AG04449 (cell line): ENCODE results near the gene ZDHHC20.

ENCODE experiments used
- CTCF ChIA-PET: fragments of 350-600 bp; formaldehyde crosslinking; extraction: SDS; loops from one replicate; lab custom pipeline; 2021; ENCODE audit warnings: antibody characterized with exemption; lab: Yijun Ruan, JAX
- POLR2A ChIA-PET: fragments of 400-600, 350-600 bp; formaldehyde crosslinking; extraction: SDS; loops from one replicate; lab custom pipeline; 2020; ENCODE audit warnings: antibody characterized with exemption, inconsistent platforms; lab: Yijun Ruan, JAX
- DNase-seq: peaks from one replicate; pipeline ENCODE4 v3.0.0-alpha.2; 2010; ENCODE audit warnings: low read depth, low spot score
- H3K4me3 ChIP-seq: 2 replicates; pipeline ENCODE4 v1.5.1; 2011; ENCODE audit warnings: low read depth, mild to moderate bottlenecking, control low read depth, low read length
- CTCF ChIP-seq: IDR thresholded peaks from one replicate; pipeline ENCODE4 v1.5.1; 2011; ENCODE audit warnings: mild to moderate bottlenecking, moderate library complexity, low read length, control low read depth, inconsistent platforms; ENCODE audit not compliant: insufficient read depth; ENCODE audit errors: missing control alignments

ZDHHC20 gene

DNA sequence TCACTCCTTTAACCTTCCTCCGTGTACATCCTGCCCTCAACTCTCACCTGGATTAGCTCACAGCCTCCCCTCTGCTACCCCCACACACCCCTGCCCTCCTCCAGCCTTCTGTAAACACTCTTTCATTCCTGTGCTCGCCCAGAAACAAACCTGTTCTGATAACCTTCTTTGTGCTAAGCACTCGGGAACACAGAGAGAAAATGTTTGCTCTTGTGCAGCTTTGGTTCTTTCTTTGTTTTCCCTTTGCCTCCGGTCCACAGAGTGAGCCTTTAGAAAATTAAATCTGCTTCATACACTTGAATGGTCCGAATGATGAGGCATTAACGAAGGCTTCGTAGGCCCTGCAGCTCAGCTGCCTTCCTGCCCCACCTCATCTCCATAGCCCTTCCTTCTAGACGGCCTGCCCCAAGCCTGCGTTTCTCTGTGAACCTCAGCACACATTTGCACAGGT, 6.6 kb upstream of the ZDHHC20 start:
- H3K4me3 ChIP-seq = no peak overlapping the region
- CTCF ChIA-PET = interaction anchor here (13.5 kb wide), 1 partner anchor 11 kb away, joined by 143 read pairs; no protein-coding TSS in a partner anchor
- no peak for DNase-seq
- POLR2A ChIA-PET = no interaction called here
- TF ChIP-seq CTCF = no peak

DNA sequence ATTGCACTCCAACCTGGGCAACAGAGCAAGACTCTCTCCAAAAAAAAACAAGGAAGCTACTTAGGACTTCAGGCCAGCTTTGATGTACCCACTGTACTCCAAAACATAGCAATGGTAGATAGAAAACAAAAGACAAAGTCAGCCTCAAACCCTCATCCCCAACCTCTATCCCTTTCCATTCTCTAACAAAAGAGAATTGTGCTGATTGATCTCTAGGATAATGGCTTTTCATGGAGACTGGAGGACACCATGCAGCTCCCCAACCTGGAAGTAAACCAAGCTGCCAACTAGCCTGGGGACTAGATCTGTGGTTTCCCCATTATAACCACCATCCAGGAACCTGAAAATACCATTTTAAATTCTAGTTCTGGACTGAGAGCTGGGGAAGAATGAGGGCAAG, 4.3 kb upstream of the ZDHHC20 start:
- ChIA-PET POLR2A (no interaction called here), CTCF (interaction anchor here (1.2 to 13.5 kb wide), 2 partner anchors 14 to 164 kb away, joined by 3 to 143 read pairs; no protein-coding TSS in a partner anchor)

DNA sequence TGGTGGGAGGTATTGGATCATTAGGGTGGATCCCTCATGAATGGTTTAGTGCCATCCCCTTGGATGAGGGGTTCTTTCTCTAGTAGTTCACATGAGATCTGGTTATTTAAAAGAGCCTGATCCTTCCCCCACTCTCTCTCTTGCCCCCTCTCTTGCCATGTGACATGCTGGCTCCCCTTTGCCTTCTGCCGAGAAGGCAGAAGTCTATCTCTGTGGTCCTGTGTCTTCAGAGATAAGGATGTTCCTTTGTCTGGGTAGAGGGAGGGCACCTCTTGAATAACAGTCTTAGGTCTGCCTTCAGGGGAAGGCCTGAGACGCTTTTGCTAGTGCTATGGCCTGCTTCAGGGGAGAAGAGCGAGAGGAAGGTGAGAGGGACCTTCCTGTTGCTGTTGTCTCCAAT, 2.0 kb upstream of the ZDHHC20 start:
- no peak for TF ChIP-seq CTCF
- H3K4me3 ChIP-seq = no peak overlapping the region
- ChIA-PET POLR2A (no interaction called here), CTCF (interaction anchor here (13.5 kb wide), 1 partner anchor 16 kb away, joined by 143 read pairs; no protein-coding TSS in a partner anchor)
- DNase-seq = no peak

More for the DNA sequence above, 4.3 kb upstream of the ZDHHC20 start:
- no peak for DNase-seq
- no peak overlapping the region for H3K4me3 ChIP-seq
- TF ChIP-seq CTCF = no peak

- H3K4me3 ChIP-seq = peak overlapping the region; percentile 91
- TF ChIP-seq CTCF = no peak
- POLR2A ChIA-PET = interaction anchor here (1.1 to 1.5 kb wide), 3 partner anchors 23 to 145 kb away, joined by 3 to 7 read pairs (median 3); partner anchors contain the start of gene MICU2
- CTCF ChIA-PET = interaction anchor here (3.6 to 13.5 kb wide), 2 partner anchors 19 to 161 kb away, joined by 15 to 143 read pairs; no protein-coding TSS in a partner anchor
- DNase-seq = no peak
These were observed 671 bp downstream of the ZDHHC20 start for GRCh38 chr13:21458451-21458812.

DNA sequence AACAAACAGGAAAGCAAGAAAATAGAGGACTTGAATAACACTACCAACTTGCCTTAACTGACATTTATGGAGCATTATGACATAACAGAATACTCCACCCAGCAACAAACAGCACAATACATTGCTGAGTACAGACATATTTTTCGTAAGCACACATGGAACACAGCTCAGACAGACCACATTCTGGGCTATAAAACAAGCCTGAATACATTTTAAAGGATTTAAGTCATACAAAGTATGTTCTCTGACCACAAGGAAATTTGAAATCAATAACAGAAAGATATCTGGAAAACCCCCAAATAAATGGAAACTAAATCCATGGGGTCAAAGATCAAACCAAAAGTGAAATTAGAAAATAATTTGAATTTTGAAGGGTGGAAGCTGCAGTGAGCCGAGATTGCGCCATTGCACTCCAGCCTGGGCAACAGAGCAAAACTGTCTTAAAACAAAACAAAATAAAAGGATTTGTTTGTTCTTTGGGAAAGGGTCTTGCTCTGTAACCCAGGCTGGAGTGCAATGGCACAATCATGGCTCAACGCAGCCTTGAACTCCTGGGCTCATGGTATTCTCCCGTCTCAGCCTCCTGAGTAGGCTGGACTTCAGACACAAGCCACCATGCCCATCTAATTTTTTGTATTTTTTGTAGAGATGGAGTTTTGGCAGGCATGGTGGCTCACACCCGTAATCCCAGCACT, 5.6 kb downstream of the ZDHHC20 start:
- no peak for TF ChIP-seq CTCF
- DNase-seq = no peak
- ChIA-PET POLR2A (no interaction called here), CTCF (no interaction called here)
- no peak overlapping the region for H3K4me3 ChIP-seq

- ChIA-PET POLR2A (no interaction called here), CTCF (interaction anchor here (1.6 kb wide), 1 partner anchor 27 kb away, joined by 5 read pairs; no protein-coding TSS in a partner anchor)
- DNase-seq = no peak
- no peak overlapping the region for H3K4me3 ChIP-seq
- TF ChIP-seq CTCF = no peak
These were observed 8.2 kb downstream of the ZDHHC20 start for GRCh38 chr13:21450936-21451335.
